Measurements from ENCODE around the gene SAMD4A. TPM values are rescaled to one million over a fixed set of nuclear protein-coding genes. Genes with fewer than 3 reads are reported as not detected.

SAMD4A gene
- total RNA-seq, 4 donors from 2014 or later = 2.9 to 19.5 (median 3.9) TPM

GRCh38 chr14:54697803-54698202 is 130.9 kb downstream of the SAMD4A start:
- intact Hi-C loops (cut with DNase I) = no loop called here
- no peaks in the 10 kb centered on the region for H3K9me3 ChIP-seq
- DNase-seq = no peak
- no peaks in the 10 kb centered on the region for H3K36me3 ChIP-seq
- H3K4me1 ChIP-seq = peaks cover 0 to 11% (median 4%) of the 10 kb centered on the region in 3 donors
- peaks cover 0 to 3% (median 0%) of the 10 kb centered on the region in 4 donors for H3K27me3 ChIP-seq
- WGBS, 2 donors = 84% methylated on average over 4 of the region's 4 CpGs
- H3K27ac ChIP-seq = peak overlapping the region in 1 of 4 donors; percentile 41
- no peak overlapping the region for H3K4me3 ChIP-seq
- TF ChIP-seq POLR2A (IDR thresholded peaks at IDR 0.05) = no peak
- TF ChIP-seq, protein P1, sequence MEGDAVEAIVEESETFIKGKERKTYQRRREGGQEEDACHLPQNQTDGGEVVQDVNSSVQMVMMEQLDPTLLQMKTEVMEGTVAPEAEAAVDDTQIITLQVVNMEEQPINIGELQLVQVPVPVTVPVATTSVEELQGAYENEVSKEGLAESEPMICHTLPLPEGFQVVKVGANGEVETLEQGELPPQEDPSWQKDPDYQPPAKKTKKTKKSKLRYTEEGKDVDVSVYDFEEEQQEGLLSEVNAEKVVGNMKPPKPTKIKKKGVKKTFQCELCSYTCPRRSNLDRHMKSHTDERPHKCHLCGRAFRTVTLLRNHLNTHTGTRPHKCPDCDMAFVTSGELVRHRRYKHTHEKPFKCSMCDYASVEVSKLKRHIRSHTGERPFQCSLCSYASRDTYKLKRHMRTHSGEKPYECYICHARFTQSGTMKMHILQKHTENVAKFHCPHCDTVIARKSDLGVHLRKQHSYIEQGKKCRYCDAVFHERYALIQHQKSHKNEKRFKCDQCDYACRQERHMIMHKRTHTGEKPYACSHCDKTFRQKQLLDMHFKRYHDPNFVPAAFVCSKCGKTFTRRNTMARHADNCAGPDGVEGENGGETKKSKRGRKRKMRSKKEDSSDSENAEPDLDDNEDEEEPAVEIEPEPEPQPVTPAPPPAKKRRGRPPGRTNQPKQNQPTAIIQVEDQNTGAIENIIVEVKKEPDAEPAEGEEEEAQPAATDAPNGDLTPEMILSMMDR (IDR thresholded peaks at IDR 0.05) = no peak

DNA sequence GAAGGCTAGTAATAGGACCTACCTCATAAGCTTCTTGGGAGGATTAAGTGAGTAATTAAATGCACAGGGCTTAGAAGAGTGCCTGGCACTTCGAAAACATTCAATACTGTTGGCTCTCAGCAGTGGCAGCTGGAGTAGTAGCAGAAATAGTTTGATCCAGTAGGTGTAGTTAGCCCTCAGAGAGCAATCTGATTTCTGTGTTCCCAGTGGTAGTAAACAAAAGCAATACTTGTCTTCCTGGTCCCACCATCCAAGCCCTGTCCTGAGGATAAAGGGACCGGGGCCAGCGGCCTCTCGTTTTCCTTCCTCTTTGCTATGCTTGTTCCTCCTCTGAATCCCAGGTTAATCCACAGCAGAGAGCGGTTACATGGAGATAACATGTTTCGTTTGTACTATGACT is 131.6 kb downstream of the SAMD4A start:
- Histone ChIP-seq H3K4me3 (no peak overlapping the region), H3K27me3 (peaks cover 0 to 3% (median 0%) of the 10 kb centered on the region in 4 donors), H3K36me3 (no peaks in the 10 kb centered on the region), H3K4me1 (peaks cover 0 to 11% (median 4%) of the 10 kb centered on the region in 3 donors), H3K27ac (peak overlapping the region in 3 of 4 donors; percentile 23 to 38 (median 31)), H3K9me3 (no peaks in the 10 kb centered on the region)
- DNase-seq = no peak
- 78 to 82% methylated on average over 6 of the region's 6 CpGs for WGBS, 2 donors
- TF ChIP-seq, protein P1 (IDR thresholded peaks at IDR 0.05) = no peak
- TF ChIP-seq POLR2A (IDR thresholded peaks at IDR 0.05) = no peak
- intact Hi-C loops (cut with DNase I) = no loop called here

DNA sequence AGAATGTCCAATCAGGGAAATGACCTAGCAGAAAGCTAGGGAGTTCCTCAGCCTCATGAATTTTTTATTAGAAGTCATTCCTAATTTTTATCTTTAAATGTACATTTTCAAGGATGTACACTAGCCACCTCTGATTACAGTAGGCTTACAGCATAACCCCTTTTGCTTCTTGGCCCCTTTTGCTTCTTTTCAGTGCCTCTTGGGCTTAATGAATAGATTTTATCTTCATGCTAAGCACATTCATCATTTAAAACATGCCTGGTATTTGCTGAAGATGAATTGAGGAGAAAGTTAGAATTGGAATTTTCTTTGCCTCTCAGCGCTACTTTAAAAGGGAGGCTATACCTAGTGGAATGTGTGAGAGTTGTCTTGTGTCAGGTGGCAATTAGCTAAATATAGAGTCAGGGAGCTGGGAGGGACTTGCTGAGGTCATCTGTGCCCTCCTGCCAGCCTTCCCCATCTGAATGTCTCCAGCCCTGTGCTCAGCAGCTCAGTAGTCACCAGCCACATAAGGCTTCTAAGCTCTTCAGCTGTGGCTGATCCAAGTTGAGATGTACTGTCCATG is 132.1 kb downstream of the SAMD4A start:
- H3K27ac ChIP-seq = peak overlapping the region in 1 of 4 donors; percentile 31
- 85 to 89% methylated on average over 1 of the region's 1 CpG for whole genome bisulfite sequencing, 2 donors
- intact Hi-C loops (cut with DNase I) = no loop called here
- H3K9me3 ChIP-seq = no peaks in the 10 kb centered on the region
- TF ChIP-seq, protein P1 (IDR thresholded peaks at IDR 0.05) = no peak
- TF ChIP-seq POLR2A (IDR thresholded peaks at IDR 0.05) = no peak
- DNase-seq = no peak
- peaks cover 0 to 11% (median 4%) of the 10 kb centered on the region in 3 donors for H3K4me1 ChIP-seq
- no peaks in the 10 kb centered on the region for H3K36me3 ChIP-seq
- peaks cover 0 to 3% (median 0%) of the 10 kb centered on the region in 4 donors for H3K27me3 ChIP-seq
- no peak overlapping the region for H3K4me3 ChIP-seq

- Histone ChIP-seq H3K27me3 (peaks cover 0 to 3% (median 0%) of the 10 kb centered on the region in 4 donors), H3K27ac (no peak overlapping the region), H3K4me1 (peaks cover 0 to 11% (median 4%) of the 10 kb centered on the region in 3 donors), H3K9me3 (no peaks in the 10 kb centered on the region), H3K4me3 (no peak overlapping the region), H3K36me3 (no peaks in the 10 kb centered on the region)
- intact Hi-C loops (cut with DNase I) = no loop called here
- 78 to 88% methylated on average over 3 of the region's 3 CpGs for WGBS, 2 donors
- TF ChIP-seq POLR2A (IDR thresholded peaks at IDR 0.05) = no peak
- TF ChIP-seq, protein P1 (IDR thresholded peaks at IDR 0.05) = no peak
- DNase-seq = no peak
Observed at GRCh38 chr14:54699735-54700134, 132.8 kb downstream of the SAMD4A start.

DNA sequence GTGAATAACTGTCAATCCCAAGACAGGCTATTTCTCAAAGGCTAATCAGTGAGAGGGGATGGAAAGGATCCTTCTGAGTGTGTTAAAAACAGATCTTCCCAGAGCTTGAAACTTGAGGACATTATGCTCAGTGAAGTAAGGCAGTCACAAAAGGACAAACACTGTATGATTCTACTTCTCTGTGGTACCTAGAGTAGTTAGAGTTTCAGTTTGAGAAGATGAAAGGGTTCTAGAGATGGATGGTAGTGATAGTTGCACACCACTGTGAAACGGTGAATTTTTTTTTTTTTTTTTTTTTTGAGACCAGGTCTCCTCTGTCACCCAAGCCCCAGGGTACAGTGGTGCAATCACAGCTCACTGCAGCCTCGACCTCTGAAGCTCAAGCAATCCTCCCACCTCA is 133.8 kb downstream of the SAMD4A start:
- intact Hi-C loops (cut with DNase I) = no loop called here
- no peaks in the 10 kb centered on the region for H3K9me3 ChIP-seq
- H3K4me3 ChIP-seq = no peak overlapping the region
- WGBS, 2 donors = 48 to 58% methylated on average over 2 of the region's 2 CpGs
- peaks cover 0 to 3% (median 0%) of the 10 kb centered on the region in 4 donors for H3K27me3 ChIP-seq
- no peak for DNase-seq
- H3K27ac ChIP-seq = no peak overlapping the region
- no peaks in the 10 kb centered on the region for H3K36me3 ChIP-seq
- H3K4me1 ChIP-seq = peaks cover 0 to 11% (median 4%) of the 10 kb centered on the region in 3 donors
- no peak for TF ChIP-seq POLR2A (IDR thresholded peaks at IDR 0.05)
- TF ChIP-seq, protein P1 (IDR thresholded peaks at IDR 0.05) = no peak

Measured in esophagus squamous epithelium (tissue), 5 donors.